GM04504 (cell line): ENCODE measurements around the gene MPLKIP.
"Not testable (repeated sequence)": the region's sequence is repeated elsewhere in the genome, so short reads cannot be mapped to it uniquely, and the experiment has no call there.

Source experiments
- DNase-seq: peaks from one replicate; pipeline ENCODE4 v3.0.0-alpha.2; 2012; ENCODE audit warnings: low read depth

MPLKIP gene

DNA sequence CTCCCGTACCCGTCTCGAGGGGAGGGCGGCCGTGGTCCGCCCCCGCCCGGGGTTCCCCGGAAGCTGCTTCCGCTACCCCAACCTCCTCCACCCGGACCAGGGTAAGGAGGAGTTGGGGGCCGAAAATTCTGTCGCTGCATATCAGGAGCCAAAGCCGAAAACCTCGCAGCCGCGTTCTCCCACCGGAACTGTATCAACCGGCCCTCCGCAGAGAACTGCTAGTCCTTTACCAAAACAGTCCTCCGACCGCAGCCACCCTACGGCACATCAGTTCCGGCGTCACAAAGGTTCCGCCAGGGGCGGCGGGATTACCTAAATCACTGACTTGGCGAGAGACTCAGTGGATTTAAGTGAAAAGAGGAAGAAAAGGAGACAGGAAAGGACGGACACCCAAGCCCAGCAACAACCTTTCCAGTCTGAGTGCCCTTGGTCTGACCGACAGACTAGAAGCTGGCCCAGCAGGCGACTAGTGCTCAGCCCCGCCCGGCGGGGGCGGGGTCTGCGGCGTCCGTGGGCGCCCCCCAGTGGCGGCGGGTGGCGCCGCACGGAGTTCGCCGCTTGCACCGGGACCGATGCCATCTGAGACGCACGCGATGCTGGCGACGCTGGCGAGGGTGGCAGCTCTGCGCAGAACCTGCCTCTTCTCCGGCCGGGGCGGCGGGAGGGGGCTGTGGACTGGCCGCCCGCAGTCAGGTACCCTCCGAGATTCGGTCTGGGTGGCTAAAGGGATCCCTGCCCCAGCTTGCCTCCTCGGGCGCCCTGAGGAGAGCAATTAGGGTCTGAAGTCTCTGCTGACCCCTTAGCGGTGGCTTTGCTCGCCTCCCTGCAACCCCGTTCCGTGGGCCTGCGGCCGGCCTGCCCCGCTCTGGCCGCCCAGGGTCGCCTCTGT, at the start of gene MPLKIP, which contains the start of gene SUGCT:
MPLKIP (minus strand) TSS at position 195 of the 889 bp plus-strand sequence; CDS start at position 140, 55 bp downstream.
SUGCT (plus strand) TSS at position 578 of the 889 bp plus-strand sequence.
- peak; percentile 79 for DNase-seq

DNA sequence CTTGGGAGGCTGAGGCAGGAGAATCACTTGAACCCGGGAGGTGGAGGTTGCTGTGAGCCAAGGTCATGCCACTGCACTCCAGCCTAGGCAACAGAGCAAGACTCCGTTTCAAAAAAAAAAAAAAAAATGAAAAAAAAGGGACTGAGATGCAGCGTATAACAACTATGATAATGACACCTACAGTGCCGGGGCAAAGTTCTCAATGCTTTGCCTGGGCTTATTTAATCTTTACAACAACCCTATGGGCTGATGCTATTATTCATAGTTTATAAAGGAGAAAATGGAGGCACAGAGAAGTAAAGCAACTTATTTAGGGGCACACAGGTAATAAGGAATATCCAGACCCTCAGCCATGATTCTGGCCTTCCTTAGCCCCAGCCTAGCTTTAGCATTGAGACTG, 48.0 kb upstream of the MPLKIP start:
- no peak for DNase-seq

DNA sequence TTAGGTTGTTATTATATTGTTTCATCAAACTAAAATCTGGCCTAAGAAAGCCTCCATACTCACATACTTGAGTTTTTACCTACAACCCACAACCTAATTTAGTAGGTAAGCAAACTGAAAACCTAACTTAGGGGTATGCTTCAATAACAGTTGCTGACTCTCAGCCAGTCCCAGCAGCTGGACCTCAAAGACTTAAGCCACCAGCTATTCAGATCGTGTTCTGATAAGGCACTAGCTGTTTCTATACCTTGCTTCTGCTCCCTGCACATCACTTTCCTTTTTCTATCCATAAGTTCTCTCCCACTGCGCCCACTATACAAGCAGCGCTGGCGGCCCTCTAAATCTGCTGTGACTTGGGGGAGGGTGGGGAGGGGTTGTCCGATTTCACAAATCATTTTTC, 42.6 kb upstream of the MPLKIP start:
- DNase-seq = no peak

DNA sequence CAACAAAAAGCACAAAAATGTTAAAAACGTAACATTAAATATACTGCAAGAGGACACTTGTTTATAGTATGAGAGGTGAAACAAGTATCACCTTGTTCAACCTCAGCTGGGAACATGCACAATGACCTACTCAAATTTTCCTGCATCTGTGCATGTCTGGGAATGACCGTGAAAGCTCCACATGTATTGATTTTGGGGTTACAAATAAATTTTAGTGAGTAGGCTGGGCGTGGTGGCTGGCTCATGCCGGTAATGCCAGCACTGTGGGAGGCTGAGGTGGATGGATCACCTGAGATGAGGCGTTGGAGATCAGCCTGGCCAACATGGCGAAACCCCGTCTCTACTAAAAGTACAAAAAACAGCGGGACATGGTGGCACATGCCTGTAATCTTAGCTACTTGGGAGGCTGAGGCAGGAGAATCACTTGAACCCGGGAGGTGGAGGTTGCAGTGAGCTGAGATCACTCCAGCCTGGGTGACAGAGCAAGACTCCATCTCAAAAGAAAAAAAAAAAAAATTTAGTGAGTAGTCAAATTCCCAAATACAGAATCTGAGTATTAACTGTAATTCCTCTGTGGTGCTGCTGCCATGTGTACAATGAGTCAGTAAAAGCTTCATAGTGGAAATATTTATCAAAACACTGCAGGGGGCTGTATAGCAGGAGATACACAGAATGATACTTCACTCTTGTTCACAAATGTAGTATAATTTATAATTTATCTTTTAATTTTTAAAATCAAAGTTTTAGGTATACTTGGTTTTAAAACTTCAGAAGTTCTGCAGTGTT, 41.5 kb upstream of the MPLKIP start:
- DNase-seq = peak; percentile 14

DNA sequence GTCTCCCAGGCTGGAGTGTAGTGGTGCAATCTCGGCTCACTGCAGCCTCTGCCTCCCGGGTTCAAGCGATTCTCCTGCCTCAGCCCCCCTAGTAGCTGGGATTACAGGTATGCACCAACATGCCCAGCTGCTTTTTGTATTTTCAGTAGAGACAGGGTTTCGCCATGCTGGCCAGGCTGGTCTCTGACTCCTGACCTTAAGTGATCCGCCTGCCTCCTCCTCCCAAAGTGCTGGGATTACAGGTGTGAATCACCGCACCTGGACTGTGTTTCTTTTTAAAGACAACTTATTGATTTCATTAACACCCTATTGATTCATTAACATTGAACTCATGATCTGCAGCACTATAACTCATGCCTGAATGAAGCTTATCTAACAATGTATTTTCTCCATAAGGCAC, 40.8 kb upstream of the MPLKIP start:
- DNase-seq = not testable (repeated sequence)

DNA sequence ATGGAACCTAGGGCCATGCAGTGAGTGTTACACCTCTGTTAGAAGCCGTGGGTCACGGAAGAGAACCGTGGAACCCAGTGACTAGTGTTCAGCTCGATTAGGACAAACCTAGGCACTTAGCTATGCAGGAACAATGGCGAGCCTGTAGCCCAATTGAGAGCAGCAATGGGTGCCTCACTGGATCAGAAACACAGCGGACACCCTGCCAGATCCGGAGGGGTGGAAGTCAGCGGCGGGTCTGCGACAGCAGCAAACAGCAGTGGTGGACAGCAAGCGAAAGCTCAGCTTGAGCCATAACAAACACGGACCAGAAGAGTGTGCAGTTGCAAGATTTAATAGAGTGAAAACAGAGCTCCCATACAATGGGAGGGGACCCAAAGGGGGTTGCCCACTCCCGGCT, 38.7 kb upstream of the MPLKIP start:
- DNase-seq = not testable (repeated sequence)

DNA sequence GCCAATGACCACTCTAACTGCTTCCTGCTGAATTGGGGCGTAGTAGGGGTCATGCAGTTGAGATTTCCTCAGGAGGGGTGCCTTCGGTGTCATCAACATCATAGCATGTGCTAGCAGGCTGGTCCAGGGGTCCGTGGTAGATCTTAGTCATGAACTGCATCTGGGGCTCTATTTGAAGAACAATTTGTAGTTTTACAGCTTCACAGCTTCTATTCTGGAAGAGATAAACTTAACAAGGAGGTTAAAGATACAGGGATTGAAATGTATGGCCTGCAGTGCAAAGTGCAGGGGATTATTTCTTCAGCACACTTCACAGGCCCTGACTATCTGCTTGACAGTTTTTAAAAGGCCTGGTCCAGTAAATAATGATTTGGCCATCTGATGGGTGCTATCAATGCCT, 33.8 kb upstream of the MPLKIP start:
- not testable (repeated sequence) for DNase-seq

DNA sequence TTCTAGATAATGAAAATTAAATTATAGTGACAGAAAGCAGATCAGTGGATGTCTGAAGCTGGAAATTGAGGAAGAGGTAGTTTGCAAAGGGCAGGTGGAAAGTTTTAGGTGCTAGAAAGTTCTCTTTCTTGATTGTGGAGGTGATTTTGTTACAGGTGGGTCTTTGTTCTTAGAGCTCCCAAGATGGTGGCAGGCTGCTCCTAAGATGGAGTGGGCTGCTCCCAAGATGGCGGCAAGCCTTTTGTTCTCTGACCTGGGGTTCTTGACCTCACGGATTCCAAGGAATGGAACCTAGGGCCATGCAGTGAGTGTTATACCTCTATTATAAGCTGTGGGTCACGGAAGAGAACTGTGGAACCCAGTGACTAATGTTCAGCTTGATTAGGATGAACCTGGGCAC, 32.9 kb upstream of the MPLKIP start:
- no peak for DNase-seq

DNA sequence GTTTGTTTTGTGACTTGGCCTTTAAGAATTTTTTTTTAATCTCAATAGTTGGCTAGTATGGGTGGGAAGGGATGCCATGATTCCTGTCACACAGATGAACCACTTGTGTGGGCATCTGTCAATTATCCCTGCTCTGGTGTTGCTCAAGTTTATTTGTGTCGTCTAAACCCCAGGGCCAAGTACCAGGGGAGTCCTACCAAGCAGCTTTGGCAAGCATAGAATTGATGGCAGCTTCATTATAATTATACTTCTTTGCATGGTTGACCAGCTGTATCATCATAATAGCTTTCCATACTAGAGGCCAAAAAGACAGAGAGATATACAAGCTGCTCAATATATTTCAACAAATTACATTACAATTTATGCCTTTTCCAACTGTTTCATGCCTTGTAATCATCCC, 30.8 kb upstream of the MPLKIP start:
- no peak for DNase-seq

DNA sequence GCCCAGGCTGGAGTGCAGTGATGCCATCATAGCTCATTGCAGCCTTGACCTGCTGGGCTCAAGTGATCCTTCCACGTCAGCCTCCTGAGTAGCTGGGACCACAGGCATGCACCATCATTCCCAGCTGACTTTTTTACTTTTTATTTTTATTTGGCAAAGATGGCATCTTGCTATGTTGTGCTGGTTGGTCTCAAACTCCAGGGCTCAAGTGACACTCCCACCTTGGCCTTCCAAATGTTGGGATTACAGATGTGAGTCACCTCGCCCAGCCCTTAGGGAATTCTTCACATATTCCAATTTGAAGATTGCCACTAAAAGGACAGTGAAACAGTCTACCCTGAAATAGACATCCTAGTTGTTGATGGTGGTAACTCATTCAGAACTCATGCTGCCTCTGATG, 28.1 kb upstream of the MPLKIP start:
- DNase-seq = no peak

DNA sequence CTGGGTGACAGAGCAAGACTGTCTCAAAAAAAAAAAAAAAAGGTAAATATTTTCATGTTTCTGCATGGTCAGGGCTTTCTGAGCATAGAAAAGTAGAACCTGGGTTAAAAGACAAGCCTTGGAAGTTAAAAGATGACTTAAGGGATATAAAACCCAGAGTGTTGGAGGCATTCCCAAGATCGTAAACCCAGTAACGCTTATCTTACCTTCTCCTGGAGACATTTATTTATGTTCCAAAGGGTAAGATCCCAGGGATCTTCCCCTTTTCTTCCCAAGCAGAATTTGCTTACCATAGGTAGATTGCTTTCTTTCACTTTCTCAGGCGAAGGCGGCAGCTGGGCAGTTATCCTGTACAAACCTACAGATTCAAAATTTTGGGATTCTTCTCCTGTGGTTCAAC, 22.6 kb upstream of the MPLKIP start:
- DNase-seq = no peak

DNA sequence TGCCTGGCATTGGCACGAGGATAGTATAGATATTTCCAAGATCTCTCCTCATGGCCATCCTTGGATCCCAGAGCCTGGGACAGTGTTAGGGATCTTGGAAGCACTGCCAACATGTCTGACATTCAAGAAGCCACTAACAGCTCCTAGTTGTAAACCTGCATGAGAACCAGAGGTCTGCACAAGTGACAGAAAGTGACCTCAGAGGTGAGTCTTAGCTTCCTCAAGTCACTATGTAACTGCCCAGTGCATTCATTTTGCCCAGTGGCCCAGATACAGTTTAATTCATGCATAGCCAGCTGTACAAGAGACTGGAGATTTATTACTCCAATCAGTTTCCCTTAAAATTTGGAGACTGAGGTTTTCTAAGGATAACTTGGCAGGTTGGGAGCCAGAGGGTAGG, 17.1 kb upstream of the MPLKIP start:
- DNase-seq = no peak

DNA sequence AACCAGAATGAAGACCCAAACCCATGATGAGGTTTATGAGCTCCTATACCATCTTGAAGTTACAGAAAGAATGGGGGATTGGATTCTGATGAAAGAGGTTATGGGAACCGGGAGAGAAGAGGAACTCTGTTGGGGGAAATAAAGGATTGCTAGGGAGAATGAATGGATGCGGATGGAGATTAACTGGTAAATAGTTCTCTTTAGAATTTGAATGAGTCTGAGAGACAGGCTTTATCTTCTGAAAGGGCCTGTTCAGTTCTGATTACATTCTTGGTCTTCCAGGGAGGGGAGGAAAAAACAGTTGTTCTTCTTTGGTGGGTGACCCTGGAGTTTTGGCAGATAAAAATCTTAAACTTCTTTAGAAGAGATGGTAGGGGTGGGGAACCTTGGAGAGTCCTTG, 14.2 kb upstream of the MPLKIP start:
- DNase-seq = no peak

DNA sequence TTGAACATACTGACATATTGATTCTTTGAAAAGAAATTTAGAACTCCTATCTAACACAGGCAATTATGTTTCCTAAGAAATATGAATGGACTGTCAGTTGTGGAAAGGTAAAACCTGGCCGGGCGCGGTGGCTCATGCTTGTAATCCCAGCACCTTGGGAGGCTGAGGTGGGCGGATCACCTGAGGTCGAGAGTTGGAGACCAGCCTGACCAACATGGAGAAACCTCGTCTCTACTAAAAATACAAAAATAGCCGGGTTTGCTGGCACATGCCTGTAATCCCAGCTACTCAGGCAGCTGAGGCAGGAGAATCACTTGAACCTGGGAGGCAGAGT, 13.8 kb upstream of the MPLKIP start:
- DNase-seq = not testable (repeated sequence)

DNA sequence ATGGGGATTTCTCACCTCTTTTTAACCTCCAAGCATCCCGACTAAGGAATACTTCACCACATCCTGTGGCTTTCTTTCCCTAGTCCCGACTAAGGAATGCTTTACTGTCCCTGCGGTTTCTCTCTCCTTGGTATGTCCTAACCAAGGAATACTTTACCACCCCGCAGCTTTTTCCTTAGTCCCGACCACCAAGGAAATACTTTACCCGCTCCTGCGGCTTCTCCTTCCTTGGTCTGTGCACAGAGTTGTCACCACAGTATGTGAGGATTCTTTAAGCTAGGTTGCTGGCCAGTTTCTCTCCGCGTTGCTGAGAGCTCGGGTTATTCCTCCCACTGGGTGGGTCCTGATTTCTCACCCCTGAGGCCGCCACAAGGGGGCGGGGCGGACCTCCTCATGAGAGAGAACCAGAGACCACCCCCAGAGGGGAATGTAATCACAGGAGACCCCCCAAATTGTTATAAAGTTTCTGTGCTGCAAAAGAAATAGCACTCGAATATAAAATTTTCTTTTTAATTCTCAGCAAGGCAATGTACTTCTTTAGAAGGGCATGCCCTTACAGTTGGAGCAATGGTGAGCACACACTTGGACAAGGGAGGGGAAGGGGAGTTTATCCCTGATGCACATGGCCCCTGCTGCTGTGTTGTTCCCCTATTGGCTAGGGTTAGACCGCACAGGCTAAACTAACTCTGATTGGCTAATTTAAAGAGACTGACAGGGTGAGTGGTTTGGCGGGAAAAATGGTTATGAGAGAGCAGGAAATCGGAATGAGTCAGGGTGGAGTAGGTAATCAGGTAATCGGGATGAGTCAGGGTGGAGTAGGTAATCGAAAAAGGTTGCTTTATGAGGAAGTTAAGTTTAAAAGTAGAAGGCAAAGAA, 13.2 kb upstream of the MPLKIP start:
- no peak for DNase-seq

DNA sequence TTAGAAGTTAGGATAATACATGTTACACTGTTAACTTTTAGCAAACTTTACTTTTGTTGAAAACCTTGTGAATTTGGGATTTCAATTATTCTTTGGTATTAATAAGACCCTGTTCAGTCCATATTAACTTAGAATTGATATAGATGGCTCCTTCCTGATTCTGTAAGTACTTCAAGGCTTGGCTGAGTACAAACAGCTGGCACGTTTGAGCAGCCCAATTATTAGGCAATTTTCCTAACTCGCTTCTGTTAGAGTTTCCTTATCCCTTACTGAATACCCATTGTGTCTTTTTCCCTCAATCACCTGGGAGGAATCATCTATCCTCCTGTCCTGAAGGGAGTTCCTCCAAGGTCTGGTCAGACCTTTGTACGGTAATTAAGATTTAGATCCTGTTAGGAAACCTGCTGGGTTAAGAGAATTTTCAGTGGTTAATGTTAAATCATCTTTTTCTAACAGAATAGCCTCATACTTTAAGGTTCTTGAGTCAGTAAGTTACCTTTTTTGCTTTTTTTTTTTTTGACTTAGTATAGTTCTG, 11.2 kb upstream of the MPLKIP start:
- DNase-seq = not testable (repeated sequence)

DNA sequence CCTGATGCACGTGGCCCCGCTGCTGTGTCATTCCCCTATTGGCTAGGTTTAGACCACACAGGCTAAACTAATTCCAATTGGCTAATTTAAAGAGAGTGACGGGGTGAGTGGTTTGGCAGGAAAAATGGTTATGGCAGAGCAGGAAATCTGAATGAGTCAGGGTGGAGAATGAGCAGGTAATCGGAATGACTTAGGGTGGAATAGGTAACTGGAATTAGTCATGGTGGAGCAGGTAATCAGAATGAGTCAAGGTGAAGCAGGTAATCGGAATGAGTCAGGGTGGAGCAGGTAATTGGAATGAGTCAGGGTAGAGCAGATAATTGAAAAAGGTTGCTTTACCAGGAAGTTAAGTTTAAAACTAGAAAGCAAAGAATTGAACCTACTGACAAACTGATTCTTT, 7.5 kb upstream of the MPLKIP start:
- DNase-seq = not testable (repeated sequence)

DNA sequence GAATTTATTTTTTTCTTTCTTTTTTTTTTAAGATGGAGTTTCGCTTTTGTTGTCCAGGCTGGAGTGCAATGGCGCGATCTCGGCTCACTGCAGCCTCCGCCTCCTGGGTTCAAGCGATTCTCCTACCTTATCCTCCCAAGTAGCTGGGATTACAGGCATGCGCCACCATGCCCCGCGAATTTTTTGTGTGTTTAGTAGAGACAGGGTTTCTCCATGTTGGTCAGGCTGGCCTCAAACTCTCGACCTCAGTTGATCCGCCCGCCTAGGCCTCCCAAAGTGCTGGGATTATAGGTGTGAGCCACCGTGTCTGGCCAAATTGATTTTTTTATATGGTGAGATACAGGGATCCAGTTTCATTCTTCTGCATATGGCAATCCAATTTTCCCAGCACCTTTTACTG, 5.5 kb upstream of the MPLKIP start:
- DNase-seq = not testable (repeated sequence)

DNA sequence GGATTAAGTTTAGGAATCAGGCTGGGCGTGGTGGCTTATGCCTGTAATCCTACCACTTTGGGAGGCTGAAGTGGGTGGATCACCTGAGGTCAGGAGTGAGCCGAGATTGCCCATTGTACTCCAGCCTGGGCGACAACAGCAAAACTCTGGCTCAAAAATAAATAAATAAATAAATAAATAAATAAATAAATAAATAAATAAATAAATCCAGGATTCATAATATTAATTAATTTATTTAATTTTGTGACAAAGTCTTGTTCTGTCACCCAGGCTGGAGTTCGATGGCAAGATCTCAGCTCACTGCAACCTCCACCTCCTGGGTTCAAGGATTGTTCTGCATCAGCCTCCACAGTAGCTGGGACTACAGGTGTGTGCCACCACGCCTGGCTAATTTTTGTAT, 4.6 kb upstream of the MPLKIP start:
- DNase-seq = no peak

DNA sequence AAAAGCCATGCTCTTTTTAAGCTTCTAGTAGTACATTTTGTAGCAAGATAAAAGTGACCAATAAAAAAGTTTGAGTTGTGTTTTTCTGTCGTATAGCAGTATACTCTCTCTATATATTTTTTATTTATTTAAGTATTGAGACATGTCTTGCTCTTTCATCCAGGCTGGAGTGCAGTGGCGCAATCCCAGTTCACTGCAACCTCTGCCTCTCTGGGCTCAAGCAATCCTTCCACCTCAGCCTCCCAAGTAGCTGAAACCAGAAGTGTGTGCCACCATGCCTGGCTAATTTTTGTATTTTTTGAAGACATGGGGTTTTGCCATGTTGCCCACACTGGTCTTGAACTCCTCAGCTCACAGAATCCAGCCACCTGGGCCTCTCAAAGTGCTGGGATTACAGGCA, 3.1 kb upstream of the MPLKIP start:
- DNase-seq = no peak

DNA sequence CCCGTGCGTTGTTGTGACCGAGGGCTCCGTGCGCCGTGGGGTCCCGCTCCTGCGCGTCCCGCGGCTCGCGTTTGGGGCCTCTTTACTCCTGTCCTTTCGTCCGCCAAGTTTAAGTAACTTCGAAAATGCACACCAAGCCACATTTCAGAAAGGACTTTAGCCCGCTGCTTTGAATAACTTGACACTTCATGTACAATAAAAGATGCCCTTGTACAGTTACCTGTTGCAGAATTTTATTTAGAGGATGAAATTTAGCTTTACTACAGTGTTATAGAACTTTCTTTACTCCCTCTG, 842 bp upstream of the MPLKIP start:
- peak; percentile 3 for DNase-seq
